Measurements from ENCODE around the gene TMCO4.
"Not testable (repeated sequence)": the region's sequence is repeated elsewhere in the genome, so short reads cannot be mapped to it uniquely, and the experiment has no call there.

Gene TMCO4

DNA sequence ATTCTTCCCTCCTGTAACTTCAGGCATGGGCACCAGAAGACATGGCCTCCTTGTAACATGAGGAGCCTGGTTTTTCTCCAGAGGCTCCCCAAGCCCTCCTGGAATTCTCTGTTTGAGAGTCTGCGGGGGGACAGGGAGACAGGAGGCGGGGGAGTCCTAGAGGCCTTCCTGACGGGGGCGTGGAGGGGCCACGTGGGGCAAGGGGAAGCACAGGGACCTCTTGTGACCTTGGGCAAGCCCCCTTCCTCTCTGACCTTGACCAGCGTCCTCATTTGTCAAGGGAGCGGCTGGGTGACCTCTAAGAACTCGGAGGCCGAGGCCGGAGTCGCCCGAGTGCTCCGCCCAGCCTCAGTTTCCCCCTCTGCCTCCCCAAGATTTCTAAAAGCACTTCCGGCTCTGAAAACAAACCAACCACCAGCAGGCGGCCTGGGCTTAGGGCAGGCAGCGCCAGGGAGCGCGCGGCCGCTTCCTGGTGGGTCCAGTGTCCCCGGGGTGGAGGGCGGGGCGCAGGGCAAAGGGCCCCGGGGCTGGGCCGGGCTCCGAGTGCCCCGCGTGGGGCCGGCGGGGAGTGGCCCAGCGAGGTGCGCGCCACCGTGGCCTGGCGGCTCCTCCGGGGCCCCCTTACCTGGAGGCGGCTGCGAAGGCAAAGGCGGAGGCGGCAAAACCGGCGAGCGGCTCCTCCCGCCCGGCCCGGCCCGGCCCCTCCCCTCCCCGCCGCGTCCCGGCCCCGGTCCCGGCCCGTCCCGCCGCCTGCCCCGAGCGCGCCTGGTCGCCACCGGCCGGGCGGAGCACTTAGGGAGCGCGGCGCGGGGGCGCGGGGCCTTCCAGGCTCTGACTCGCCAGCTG lies at the start of gene TMCO4:
Gene TMCO4 (minus strand): TSS at position 687 of the 846 bp plus-strand sequence. CDS start 19,158 bp downstream, outside the sequence.
- peak; percentile 46 to 54 for DNase-seq (ENCODE audit: low read depth in 2 of 2)

DNA sequence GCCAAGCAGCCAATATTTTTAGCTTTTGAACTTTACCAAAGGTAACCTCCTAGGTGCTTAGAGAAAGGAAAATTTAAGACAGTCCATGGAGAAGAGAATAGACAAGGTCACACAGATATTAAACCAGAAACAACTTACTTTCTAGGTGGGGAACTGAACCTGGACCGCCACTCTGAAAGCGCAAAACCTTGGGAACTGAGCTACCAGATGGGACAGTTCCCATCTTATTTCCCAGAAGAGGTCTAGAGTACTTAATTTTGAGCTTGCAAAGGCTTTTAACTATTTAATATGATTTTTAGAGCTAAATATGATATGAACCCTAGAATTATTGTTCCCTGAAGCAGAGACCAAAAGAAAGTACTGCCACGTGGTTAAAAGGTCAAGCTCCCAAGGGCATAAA lies 49.6 kb upstream of the TMCO4 start:
- not testable (repeated sequence) for DNase-seq (ENCODE audit: low read depth in 2 of 2)

DNA sequence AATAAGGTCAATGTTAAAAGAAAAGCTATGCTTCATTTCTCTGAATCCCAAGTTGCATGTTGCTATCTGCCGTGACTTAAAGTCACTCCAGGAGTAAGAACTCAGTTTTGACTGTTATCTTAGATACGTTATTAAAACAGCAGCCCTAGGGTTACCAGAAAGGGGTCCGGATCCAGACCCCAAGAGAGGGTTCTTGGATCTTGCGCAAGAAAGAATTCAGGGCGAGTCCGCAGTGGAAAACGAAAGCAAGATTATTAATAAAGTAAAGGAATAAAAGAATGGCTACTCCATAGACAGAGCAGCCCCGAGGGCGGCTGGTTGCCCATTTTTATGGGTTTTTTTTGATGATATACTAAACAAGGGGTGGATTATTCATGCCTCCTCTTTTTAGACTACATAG lies 47.6 kb upstream of the TMCO4 start:
- not testable (repeated sequence) for DNase-seq (ENCODE audit: low read depth in 2 of 2)

DNA sequence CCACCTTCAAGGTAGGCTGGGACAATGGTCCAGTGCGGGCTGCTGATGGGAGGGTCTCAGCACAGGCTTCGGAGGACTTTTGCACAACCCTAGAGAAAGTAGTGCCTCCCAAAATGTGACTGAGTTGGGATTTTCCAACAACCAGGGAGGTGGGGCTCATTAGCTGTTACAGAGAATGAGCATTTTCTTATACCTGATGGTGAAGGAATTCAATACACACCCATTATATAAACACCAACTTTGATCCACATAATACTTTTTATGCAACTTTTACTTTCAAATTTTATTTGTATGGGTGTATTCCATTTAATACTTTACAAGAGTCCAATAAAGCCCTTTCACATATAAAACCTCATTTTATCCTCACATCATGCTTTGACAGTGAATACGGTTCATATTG lies 46.6 kb upstream of the TMCO4 start:
- no peak for DNase-seq (ENCODE audit: low read depth in 2 of 2)

DNA sequence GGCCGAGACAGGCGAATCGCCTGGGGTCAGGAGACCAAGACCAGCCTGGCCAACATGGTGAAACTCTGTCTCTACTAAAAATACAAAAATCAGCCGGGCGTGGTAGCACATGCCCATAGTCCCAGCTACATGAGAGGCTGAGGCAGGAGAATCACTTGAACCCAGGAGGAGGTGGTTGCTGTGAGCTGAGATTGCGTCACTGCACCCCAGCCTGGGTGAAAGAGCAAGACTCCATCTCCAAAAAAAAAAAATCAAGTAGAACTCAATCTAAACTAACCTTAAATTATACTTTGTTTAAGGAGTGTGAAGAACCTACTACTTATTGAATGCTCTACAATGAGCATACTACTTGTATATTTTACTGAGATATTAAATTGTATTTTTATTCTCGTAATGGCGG lies 45.8 kb upstream of the TMCO4 start:
- no peak for DNase-seq (ENCODE audit: low read depth in 2 of 2)

DNA sequence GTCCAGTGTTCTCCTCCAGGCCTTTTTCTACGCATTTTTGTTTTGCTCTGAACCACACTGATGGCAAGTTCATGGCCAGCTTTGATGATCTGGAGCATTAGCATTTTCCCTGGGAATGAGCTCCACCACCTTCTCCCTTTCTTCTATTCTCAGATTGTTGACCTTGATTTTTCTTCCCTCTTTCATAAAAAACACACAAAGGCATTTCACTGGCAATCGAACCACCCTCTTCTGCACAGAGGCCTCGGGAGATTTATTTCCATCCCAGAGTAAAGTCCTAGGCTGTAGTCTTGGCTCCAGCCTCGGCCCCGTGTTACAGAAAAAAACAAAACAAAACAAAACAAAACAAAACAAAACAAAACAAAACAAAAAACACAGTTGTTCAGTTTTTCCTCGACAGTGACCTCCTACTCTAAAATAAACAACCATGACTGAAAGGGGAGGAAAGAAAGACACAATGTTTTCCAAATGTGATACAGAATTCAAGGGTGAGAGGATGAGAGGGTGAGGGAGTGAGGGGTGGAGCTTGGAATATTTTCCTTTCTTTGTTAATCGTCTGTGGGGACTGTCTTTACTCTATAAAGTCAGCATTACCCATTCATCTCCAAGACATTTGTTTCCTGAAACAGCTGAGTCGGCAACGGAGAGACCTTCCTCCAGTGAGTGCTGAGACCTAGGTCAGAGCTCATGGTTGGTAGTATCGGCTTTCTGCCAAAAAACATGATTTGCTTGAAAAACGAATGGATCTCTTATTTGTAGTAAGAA lies 45.2 kb upstream of the TMCO4 start:
- DNase-seq (ENCODE audit: low read depth in 2 of 2), result no peak

DNA sequence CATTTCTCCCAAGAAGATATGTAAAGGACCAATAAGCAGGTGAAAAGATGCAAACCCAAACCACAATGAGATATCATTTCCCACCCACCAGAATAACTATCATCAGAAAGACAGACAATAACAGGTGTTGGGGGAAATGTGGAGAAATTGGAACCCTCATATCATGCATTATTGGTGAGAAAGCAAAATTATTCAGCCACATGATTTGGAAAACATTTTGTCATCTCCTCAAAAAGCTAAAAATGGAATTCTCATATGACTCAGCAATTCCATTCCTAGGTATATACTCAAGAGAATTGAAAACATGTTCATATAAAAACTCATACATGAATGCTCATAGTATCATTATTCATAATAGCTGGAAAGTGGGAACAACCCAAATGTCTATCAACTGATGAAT lies 40.5 kb upstream of the TMCO4 start:
- no peak for DNase-seq (ENCODE audit: low read depth in 2 of 2)

DNA sequence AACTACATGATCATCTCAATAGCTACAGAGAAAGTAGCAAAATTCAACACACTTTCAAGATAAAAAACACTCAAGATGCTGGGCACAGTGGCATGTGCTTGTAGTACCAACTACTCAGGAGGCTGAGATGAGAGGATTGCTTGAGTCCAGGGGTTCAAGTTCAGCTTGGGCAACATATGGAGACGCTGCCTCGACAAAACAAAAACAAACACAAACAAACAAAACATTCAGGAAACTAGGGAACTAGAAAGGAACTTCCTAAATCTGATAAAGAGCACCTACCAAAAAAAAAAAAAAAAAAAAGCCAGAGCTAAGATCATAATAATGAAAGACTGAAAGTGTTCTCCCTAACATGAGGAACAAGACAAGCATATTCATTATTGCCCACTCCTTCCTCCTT lies 38.1 kb upstream of the TMCO4 start:
- DNase-seq (ENCODE audit: low read depth in 2 of 2), result no peak

DNA sequence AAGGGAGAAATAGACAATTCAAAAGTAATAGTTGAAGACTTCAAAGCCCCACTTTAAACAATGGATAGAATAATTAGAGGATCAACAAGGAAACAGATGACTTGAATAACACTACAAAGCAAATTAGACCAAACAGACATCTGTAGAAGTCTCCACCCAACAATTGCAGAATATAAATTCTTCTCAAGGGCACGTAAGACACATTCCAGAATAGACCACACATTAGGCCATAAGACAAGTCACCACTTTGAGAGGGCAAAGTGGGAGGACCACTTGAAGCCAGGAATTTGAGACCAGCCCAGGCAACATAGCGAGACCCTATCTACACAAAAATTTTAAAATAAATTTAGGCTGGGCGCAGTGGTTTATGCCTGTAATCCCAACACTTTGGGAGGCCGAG lies 35.9 kb upstream of the TMCO4 start:
- no peak for DNase-seq (ENCODE audit: low read depth in 2 of 2)

DNA sequence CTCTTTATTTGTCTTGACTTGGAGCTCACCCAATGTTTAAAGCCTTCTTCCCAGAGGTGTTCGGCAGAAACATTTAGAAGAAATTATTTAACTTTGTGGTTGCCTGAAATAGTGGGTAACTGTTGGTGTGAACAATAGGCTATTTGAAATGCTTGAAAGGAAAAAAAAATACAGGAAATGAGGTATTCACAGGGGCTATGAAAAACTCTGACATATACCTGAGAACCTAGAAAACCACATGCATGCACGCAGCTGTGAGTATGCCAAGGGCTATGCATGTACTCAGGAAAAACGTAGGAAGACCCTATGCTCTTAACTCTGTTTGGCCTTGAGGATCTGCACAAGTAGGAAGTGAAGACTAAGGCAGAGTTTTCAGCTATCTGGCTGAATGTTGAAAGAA lies 31.7 kb upstream of the TMCO4 start:
- DNase-seq (ENCODE audit: low read depth in 2 of 2), result no peak

DNA sequence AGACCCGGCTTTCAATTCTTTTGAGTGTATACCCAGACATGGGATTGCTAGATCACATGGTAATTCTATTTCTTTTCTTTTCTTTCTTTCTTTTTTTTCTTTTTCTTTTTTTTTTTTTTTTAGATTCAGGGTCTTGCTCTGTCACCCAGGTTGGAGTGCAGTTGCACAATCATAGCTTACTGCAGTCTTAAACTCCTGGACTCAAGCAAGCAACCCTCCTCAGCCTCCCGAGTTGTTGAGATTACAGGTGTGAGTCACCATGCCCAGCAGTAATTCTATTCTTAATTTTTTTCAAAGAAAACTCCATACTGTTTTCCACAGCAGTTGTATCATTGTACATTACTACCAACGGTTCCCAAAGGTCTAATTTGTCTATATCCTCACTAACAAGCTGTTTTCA lies 28.8 kb upstream of the TMCO4 start:
- DNase-seq (ENCODE audit: low read depth in 2 of 2), result no peak

DNA sequence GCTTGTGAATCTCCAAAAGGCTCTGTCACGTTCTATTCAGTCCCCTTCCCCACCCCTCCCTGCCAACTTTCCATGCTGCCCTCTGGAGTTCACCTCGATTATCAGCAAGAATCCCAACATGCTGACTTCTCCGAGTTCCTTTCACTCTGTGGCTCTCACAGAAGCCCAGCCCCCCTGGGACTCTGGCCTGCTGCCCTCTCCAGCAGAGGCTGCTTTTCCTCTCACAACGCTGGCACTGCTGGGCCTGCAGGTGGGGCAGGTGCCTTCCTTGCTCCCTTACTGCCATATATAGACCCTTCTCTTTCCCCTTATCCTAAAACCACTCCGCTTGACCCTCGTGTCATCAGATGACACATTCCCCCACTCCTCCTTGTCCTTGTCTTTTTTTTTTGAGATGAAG lies 25.6 kb upstream of the TMCO4 start:
- no peak for DNase-seq (ENCODE audit: low read depth in 2 of 2)

DNA sequence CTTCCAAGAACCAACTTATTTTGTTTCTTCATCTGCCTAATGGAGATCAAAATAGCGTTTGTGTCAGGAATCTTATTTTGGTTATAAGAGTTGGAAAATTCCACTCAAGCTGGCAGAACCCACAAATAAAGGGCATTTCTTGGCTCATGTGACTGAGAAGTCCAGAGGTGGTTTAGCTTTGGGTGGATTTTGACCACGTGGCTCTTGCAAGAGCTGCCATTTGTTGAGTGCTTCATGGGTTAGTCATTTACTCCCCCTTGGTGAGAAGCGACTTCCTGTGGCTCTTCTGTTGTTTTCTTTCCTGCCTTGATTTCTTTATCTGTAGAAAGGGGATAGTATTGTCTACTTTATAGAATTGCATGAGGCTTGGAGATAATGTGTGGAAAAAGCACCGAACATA lies 24.8 kb upstream of the TMCO4 start:
- DNase-seq (ENCODE audit: low read depth in 2 of 2), result no peak

DNA sequence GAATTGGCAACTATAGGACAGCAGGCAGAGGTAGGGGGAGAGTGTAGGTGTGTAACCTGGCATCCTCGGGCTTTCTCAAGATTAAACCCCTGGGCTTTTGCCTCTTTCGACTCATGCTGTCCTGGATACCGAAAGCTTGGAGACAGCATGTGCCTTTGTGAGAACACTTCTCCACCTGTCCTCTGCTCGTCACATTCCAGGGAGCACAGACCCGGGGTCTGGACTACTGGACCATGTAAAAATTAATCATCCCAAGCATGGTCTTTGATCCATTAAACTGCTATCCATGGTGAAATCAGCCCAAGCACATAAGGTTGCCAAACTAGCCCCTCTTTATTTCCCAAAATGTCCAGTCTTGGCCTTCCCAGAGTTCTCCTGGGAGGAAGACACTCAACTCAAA lies 24.3 kb upstream of the TMCO4 start:
- DNase-seq (ENCODE audit: low read depth in 2 of 2), result no peak

DNA sequence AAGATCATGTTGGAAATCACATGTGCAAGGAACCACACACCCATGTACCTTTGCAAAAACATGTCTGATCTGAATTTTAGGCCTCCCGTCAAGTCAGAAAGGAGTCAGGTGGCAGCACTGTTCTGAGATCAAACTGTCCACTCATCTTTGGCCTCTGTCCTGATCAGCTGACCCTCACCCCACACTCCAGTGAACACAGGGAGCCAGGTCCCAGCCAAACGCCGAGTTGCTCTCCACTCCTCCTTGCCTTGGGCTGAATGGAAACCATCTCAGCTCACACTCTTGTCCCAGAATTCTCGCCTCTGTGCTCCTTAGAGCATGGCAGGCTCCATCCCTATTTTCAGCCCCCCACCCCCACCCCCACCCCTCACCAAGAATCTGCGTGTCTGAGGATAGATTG lies 20.0 kb upstream of the TMCO4 start:
- no peak for DNase-seq (ENCODE audit: low read depth in 2 of 2)

DNA sequence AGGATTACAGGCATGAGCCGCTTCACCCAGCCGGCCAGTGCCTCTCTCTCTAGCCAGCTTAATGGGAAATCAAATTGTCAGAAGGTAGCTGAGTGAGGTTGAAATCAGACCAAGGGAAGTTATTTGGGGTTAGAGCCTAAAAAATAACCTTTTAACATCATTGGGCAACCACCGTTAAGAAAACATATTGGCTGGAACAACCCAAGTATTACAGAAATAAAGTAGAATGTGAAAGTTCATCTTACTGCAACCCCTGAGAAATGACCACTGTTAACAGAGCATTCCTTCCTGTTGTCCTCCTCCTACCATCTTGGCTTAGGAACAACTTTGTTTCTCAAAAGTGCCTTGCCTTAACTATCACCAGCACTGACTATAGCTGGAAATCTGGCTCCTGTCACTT lies 18.6 kb upstream of the TMCO4 start:
- no peak for DNase-seq (ENCODE audit: low read depth in 2 of 2)

DNA sequence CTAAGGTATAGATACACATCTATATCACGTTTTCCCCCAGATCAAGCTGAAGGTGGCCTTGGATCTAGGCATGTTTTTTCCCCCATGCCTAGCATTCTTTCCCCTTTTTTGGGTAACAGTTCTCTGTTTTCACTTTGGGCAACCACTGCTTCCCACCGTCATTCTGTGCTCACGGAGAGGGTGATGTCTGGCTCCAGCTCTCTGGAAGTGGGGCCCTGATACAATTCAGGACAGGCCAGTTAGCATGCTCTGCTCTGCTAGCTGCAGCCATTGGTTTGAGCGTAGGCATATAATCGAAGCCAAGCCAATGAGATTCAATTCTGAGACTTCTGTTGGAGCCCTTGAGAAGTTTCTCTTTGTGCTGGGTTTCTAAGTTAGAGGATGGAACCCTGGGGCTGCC lies 17.4 kb upstream of the TMCO4 start:
- DNase-seq (ENCODE audit: low read depth in 2 of 2), result no peak

DNA sequence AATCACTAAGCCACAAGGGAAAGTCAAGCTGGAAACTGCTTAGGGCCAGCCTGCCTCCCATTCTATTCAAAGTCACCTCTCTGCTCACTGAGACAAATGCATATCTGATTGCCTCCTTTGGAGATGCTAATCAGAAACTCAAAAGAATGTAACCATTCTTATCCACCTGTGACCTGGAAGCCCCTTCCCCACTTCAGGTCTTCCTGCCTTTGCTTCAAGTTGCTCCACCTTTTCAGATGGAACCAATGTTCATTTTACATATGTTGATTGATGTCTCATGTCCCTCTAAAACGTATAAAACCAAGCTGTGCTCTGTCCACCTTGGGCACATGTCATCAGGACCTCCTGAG lies 17.0 kb upstream of the TMCO4 start:
- not testable (repeated sequence) for DNase-seq (ENCODE audit: low read depth in 2 of 2)

DNA sequence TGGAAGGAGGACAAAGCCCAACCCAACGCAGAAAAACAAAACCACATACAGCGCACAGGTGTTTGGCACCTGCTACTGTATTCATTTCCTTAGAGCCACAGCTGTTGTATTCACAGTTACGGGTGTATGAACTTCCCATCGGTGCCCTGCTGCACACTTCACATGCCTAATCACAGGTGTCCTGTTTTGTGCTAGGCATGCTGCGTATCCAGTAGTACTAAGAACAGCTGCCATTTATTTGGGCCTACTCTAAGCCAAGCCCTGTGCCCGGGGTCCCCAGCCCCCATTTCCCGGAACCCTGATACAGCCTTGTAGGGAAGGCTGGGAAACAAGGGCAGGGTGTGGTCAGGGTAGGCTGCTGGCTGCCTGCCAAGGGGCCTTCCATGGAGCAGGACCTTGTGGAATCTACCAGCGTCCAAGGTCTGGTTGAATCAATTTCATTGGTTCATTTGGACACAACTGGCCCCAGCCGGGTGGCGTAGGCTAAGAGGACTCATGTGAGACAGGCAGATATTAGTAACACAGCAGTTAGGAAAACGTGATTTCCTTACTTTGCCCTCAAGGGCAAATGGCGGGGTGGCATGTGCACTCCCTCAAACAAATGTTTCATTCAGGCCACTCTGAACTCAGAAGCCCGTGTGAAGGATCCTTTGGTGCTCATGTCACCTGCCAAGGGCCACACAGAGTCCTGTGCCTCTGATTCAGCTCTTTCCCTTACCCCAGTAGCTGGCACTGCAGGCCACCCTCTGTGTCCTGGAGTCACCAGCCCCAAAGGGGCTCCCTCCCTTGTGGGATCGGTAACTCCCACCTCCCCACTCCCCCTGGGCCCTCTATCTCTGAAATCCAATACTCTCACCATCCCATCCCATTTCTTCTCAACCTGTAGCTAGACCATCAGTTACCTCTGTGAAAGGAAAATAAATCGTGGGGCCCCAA lies 16.4 kb upstream of the TMCO4 start:
- DNase-seq (ENCODE audit: low read depth in 2 of 2), result no peak

DNA sequence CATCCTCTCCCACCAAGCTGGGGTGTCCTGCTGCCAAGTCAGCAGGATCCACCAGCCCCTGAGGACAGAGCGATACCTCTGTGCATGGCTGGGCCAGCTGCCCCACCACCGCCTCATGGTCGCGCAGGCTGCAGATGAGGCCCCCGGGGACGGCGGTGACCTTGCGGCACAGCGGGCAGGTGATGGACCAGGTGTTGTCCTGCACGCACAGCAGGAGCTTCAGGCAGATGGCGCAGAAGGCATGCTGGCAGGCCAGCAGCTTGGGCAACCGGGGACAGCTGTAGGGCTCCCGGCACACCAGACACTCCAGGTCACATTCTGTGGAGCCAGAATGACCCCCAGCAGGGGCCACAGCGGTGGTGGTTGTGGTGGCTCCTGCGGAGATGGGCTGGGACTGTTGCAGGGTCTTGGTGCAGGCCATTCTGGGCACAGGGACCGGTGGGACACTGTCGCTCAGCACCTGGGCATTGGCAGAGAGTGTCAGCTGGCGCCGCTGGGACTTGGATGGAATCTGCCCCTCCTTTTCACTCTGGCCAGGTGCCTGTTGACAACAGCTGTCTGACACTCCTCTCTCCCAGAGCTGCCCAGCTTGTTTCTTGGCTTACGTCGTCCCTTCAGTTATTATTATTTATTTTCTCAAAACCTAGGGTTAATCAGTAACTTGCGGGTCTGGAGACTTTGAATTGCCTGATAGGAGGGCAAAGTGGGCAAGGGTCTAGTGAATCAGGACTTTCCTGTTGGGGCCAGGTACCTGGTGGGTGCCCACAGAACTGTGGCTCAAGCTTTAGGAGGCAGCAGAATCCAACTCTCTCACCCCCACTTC lies 15.2 kb upstream of the TMCO4 start, which contains the start of gene RNF186:
Gene RNF186 (minus strand): TSS at position 603 of the 823 bp plus-strand sequence. CDS start 182 bp downstream, at position 421.
- DNase-seq (ENCODE audit: low read depth in 2 of 2), result no peak

DNA sequence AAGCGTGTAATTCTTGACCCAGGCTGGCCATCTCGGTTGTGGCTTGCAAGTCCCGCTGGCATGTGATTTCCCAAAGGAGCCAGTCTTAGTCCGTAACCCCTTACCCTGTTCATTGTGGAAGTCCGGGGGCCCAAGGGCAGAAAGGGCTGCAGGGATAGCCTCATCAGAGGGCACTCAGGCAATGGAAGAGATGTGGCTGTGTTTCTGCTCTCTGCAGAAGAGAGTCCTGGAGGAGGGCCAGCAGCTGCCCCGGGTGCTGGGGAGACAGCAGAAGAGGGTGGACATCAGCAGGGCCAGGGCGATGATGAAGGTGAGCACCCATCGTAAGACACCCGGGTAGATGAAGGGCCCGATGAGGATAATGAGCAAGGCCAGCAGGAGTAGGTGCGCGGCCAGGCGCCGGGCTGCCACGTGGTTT lies 14.5 kb upstream of the TMCO4 start:
- no peak for DNase-seq (ENCODE audit: low read depth in 2 of 2)

All from stimulated activated CD8-positive, alpha-beta memory T cell treated with anti-CD3 and anti-CD28 coated beads, Interleukin-2, amount 100 ng/mL, for 48 hours (primary cell).